Cardiac fibroblast (primary cell): ENCODE results near the gene ATAT1.

ENCODE experiments used
- DNase-seq, 2 donors: peaks; one replicate each; pipeline versions ENCODE4 v3.0.0 to v3.0.0-alpha.2; 2010; ENCODE audit warnings: low read depth in 2 of 2
- H3K4me3 ChIP-seq, 2 donors: replicated peaks in 1 of 2; 1 replicate in 1 of 2; 2 replicates in 1 of 2; pipeline ENCODE4 v1.5.1; 2011; ENCODE audit warnings: low read depth in 2 of 2, low read length in 2 of 2, mild to moderate bottlenecking in 2 of 2, moderate library complexity in 1 of 2
- TF ChIP-seq, protein P1 (sequence below): IDR thresholded peaks from one replicate; pipeline ENCODE4 v1.5.1; 2011; ENCODE audit warnings: low read depth, mild to moderate bottlenecking, low read length, inconsistent platforms

The ATAT1 gene

DNA sequence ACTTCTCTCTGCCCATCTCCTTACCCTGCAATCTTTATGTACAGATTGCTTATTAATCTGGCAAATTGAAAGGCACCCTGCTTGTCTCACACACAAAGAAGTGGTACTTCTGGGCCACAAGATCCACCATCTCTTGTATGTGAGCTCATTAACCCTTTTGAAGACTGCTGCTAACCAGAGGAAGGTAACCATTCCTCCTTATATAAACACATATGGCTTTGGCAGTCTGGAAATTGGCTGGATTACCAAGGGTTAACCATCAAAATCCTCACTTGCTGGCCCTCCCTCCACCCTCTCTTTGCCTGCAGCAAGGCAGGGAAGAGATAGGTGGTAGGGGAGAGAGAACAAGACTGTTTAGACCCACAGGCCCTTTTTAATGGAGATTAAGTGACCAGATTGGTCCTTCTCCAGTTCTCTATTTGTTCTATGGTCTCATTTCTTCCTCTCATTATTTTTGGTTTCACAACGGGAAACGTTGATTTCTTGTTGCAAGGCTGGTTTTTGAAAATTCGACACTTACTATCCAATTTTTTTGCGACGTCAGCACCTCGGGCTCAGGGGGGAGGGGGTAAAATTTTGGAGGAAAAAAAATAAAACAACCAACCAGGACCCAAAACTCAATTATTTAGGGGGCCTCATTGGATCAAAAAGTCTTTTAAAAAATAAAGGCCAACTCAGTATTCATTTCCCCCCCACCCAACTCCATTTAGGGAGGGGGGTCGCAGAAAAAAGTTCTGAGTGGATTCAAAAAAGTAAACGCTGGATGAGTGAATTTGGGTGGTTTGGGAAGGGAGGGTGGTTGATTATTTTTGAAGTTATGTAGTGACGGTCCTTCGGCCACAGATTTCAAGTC is 10.5 kb upstream of the ATAT1 start:
- TF ChIP-seq, protein P1, sequence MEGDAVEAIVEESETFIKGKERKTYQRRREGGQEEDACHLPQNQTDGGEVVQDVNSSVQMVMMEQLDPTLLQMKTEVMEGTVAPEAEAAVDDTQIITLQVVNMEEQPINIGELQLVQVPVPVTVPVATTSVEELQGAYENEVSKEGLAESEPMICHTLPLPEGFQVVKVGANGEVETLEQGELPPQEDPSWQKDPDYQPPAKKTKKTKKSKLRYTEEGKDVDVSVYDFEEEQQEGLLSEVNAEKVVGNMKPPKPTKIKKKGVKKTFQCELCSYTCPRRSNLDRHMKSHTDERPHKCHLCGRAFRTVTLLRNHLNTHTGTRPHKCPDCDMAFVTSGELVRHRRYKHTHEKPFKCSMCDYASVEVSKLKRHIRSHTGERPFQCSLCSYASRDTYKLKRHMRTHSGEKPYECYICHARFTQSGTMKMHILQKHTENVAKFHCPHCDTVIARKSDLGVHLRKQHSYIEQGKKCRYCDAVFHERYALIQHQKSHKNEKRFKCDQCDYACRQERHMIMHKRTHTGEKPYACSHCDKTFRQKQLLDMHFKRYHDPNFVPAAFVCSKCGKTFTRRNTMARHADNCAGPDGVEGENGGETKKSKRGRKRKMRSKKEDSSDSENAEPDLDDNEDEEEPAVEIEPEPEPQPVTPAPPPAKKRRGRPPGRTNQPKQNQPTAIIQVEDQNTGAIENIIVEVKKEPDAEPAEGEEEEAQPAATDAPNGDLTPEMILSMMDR = no peak
- H3K4me3 ChIP-seq = peak overlapping the region; percentile 66 to 79
- peak in 1 of 2 donors; percentile 41 for DNase-seq

DNA sequence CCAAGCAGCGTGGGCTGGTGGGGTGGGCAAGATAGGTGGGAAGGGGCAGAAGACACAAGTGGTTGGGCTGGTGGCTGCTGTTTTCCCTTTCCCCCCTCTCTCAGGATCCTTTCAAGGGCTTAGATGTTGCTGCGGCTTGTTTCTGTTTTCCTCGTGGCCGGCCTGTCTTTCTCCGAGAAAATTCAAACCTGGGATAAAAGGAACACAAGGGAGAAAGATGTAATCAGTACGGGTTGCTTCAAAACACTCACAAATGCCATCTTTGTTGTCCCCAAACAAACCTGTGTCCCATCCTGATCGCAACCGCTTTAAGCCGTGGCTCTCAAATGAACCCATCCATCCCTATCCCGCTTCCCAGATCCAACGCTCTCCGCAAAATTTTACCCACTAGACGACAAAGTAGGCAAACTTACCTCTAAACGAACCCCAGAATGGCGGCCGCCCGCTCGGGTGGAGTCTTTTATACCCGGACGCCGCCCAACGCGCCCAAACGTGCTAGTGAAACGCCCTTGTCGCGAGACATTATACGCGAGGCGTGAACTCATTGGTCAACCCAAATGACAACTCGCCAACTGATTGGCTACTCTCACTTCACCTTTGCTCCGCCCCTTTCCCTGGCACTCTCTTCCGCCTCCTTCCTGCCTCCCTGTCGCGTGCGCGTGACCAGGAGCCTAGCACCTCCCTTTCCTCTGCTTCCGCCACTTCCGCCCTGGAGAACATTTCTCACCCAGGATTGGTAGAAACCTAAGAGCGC is 9.7 kb upstream of the ATAT1 start, which contains the start of gene PPP1R10:
Gene PPP1R10, minus strand, starts transcription at position 433 of the 754 bp plus-strand sequence. CDS start 7,299 bp downstream, outside the sequence.
- peak; percentile 100 for DNase-seq
- H3K4me3 ChIP-seq = peak within 1 kb of the TSS; percentile 79 to 80
- TF ChIP-seq, protein P1 = no peak

DNA sequence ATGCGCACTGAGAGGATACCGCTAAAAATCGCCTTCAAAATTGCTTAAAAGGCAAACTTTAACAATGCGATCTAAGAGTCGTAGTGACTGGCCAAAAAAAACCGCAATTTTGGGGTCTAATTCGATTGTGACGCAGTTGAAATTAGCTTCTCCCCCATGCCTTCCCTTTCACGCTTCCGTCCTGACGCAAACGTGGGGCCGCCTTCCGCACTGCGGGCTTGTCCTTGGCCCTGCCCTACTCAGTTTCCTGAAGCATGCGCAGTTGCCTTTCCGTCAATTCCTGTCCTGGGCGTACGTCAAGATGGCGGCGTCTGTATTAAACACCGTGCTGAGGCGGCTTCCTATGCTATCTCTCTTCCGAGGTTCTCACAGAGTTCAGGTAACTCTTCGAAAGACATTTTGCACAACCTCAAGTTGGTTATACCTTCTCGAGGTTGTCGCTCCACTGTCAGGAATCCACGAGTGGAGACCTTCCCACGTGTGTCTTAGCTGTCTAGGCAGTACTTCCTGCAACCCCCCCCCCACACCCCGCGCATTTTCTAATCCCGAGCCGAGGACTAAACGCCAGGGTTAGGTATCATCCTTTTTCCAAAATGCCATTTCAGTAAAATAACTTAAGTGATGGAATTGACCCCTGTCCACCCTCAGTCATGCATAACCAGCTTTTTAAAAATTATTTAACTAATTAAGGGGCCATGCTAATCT is 9.0 kb upstream of the ATAT1 start, which contains the start of gene MRPS18B:
Gene MRPS18B, plus strand, starts transcription at position 276 of the 705 bp plus-strand sequence. Its CDS starts 26 bp downstream, at position 302.
- TF ChIP-seq, protein P1 = no peak
- H3K4me3 ChIP-seq = peak within 1 kb of the TSS; percentile 79 to 80
- DNase-seq = peak; percentile 99

DNA sequence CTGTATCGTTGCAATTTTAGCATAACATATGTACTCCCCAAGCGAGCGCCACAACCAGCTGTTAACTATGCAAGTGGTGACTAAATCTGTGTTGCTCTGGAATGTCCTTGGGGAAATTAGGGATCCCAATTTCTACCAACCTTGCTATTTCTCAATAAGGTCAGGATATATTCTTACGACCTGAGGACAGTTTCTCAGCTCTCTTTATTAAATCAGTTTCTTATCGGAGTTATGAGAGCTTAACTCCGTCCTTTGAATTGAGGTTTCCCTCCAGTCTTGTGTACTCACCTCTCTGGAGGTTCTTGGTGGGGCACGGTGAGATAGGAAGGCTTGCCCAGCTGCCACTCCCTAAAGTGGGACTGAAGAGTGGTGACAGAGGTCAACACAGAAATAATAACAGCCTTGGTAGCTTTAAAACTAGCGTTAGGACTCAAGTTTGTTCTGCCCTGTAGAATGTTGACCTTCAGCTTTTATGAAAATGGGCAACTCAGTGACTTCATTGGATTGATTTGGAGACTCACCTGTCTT is 8.3 kb upstream of the ATAT1 start:
- TF ChIP-seq, protein P1 = no peak
- DNase-seq = peak in 1 of 2 donors; percentile 61

DNA sequence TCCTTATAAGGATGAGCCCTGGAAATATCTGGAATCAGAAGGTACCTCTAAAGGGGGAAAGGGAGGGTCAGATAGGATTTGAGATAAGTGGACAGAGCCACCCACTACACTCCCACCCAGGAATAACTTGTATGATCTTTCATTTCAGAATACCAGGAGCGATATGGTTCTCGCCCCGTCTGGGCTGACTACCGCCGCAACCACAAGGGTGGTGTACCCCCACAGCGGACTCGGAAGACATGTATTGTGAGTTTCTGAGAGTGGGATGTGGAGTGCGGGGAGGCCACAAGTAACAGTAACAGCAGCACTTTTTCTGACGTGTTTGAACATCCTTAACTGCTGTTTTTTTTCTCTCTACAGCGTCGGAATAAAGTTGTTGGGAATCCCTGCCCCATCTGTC is 7.1 kb upstream of the ATAT1 start:
- H3K4me3 ChIP-seq = no peak overlapping the region

More for the DNA sequence above, 8.3 kb upstream of the ATAT1 start:
- peak overlapping the region; percentile 54 to 80 for H3K4me3 ChIP-seq

DNA sequence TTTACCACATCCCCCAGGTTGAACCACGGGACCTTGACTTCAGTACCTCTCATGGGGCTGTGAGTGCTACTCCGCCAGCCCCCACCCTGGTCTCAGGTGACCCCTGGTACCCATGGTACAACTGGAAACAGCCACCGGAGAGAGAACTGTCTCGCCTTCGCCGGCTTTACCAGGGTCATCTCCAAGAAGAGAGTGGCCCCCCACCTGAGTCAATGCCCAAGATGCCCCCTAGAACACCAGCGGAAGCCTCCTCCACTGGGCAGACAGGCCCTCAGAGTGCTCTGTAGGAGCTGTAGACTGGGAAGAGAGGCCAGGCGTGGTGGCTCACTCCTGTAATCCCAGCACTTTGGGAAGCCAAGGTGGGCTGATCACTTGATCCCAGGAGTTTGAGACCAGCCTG is 1.2 kb upstream of the ATAT1 start:
- no peak overlapping the region for H3K4me3 ChIP-seq
- no peak for DNase-seq
- TF ChIP-seq, protein P1 = no peak

More for the DNA sequence above, 7.1 kb upstream of the ATAT1 start:
- no peak for DNase-seq
- TF ChIP-seq, protein P1 = no peak
